Transverse colon (tissue), 4 donors: ENCODE results near the gene CPAMD8.

Source experiments
- EP300 ChIP-seq: sonication (generic); formaldehyde crosslinking; IDR thresholded peaks from one replicate; pipeline ENCODE4 v1.6.1; 2017; ENCODE audit warnings: antibody characterized with exemption, low read depth
- POLR2AphosphoS5 ChIP-seq, 3 donors: sonication (generic); formaldehyde crosslinking; IDR thresholded peaks; one replicate each; pipeline ENCODE4 v1.6.1; 2016; ENCODE audit warnings: antibody characterized with exemption in 3 of 3
- TF ChIP-seq, protein P1 (sequence below), 5 experiments: fragments of 200-600 bp in 3 of 5; fragments of 450-650 bp in 2 of 5; sonication (generic) in 3 of 5; IDR thresholded peaks; 1 replicate in 2 of 5; 2 replicates in 3 of 5; pipeline ENCODE4 v1.5.1; 2016 to 2017; ENCODE audit warnings: antibody characterized with exemption in 5 of 5, inconsistent platforms in 3 of 5, mild to moderate bottlenecking in 2 of 5, moderate library complexity in 1 of 5

DNA sequence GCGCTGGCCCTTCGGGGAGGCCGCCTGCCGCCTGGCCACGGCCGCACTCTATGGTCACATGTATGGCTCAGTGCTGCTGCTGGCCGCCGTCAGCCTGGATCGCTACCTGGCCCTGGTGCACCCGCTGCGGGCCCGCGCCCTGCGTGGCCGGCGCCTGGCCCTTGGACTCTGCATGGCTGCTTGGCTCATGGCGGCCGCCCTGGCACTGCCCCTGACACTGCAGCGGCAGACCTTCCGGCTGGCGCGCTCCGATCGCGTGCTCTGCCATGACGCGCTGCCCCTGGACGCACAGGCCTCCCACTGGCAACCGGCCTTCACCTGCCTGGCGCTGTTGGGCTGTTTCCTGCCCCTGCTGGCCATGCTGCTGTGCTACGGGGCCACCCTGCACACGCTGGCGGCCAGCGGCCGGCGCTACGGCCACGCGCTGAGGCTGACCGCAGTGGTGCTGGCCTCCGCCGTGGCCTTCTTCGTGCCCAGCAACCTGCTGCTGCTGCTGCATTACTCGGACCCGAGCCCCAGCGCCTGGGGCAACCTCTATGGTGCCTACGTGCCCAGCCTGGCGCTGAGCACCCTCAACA is 136.6 kb downstream of the CPAMD8 start:
- TF ChIP-seq, protein P1, sequence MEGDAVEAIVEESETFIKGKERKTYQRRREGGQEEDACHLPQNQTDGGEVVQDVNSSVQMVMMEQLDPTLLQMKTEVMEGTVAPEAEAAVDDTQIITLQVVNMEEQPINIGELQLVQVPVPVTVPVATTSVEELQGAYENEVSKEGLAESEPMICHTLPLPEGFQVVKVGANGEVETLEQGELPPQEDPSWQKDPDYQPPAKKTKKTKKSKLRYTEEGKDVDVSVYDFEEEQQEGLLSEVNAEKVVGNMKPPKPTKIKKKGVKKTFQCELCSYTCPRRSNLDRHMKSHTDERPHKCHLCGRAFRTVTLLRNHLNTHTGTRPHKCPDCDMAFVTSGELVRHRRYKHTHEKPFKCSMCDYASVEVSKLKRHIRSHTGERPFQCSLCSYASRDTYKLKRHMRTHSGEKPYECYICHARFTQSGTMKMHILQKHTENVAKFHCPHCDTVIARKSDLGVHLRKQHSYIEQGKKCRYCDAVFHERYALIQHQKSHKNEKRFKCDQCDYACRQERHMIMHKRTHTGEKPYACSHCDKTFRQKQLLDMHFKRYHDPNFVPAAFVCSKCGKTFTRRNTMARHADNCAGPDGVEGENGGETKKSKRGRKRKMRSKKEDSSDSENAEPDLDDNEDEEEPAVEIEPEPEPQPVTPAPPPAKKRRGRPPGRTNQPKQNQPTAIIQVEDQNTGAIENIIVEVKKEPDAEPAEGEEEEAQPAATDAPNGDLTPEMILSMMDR (IDR thresholded peaks at IDR 0.05), result no peak
- TF ChIP-seq EP300, result no peak
- TF ChIP-seq POLR2AphosphoS5 (IDR thresholded peaks at IDR 0.05), result no peak
